Central memory CD4-positive, alpha-beta T cell (primary cell): ENCODE measurements around the gene MRPL33.

Experiments used
- DNase-seq: peaks from one replicate; pipeline ENCODE4 v3.0.0; 2022

The MRPL33 gene

GRCh38 chr2:27779417-27780055 is 8.0 kb downstream of the MRPL33 start:
- no peak for DNase-seq

GRCh38 chr2:27781496-27781895 is 10.0 kb downstream of the MRPL33 start:
- DNase-seq: no peak

GRCh38 chr2:27782701-27783100 is 11.2 kb downstream of the MRPL33 start:
- DNase-seq: no peak

GRCh38 chr2:27790796-27791195 is 19.3 kb downstream of the MRPL33 start:
- DNase-seq: no peak

GRCh38 chr2:27792759-27793158 is 21.2 kb downstream of the MRPL33 start:
- no peak for DNase-seq

- no peak for DNase-seq
Observed at GRCh38 chr2:27795093-27795834, 23.7 kb downstream of the MRPL33 start.

GRCh38 chr2:27795868-27796277 is 24.4 kb downstream of the MRPL33 start:
- no peak for DNase-seq

- DNase-seq: no peak
Observed at GRCh38 chr2:27796791-27797765, 25.6 kb downstream of the MRPL33 start.

GRCh38 chr2:27797841-27798240 is 26.3 kb downstream of the MRPL33 start:
- no peak for DNase-seq

GRCh38 chr2:27798486-27798885 is 27.0 kb downstream of the MRPL33 start:
- DNase-seq: no peak

- no peak for DNase-seq
Observed at GRCh38 chr2:27798948-27799645, 27.6 kb downstream of the MRPL33 start.

- no peak for DNase-seq
Observed at GRCh38 chr2:27799646-27800010, 28.1 kb downstream of the MRPL33 start.

GRCh38 chr2:27800856-27801255 is 29.3 kb downstream of the MRPL33 start:
- DNase-seq: no peak

- DNase-seq: no peak
Observed at GRCh38 chr2:27802547-27802946, 31.0 kb downstream of the MRPL33 start.

GRCh38 chr2:27803046-27803445 is 31.5 kb downstream of the MRPL33 start:
- DNase-seq: no peak

- DNase-seq: no peak
Observed at GRCh38 chr2:27804146-27804545, 32.6 kb downstream of the MRPL33 start.

GRCh38 chr2:27805180-27805579 is 33.7 kb downstream of the MRPL33 start:
- DNase-seq: no peak

GRCh38 chr2:27806311-27807059 is 35.0 kb downstream of the MRPL33 start:
- DNase-seq: no peak

- DNase-seq: no peak
Observed at GRCh38 chr2:27807476-27807875, 36.0 kb downstream of the MRPL33 start.

- DNase-seq: no peak
Observed at GRCh38 chr2:27808418-27808817, 36.9 kb downstream of the MRPL33 start.

GRCh38 chr2:27808984-27809383 is 37.5 kb downstream of the MRPL33 start:
- DNase-seq: no peak

GRCh38 chr2:27809761-27810241 is 38.3 kb downstream of the MRPL33 start:
- DNase-seq: no peak
